Breast epithelium (tissue), 4 donors: Measurements from ENCODE around the gene GTF2E1. TPM values are rescaled to one million over a fixed set of nuclear protein-coding genes. Genes with fewer than 3 reads are reported as not detected.

Experiments used
- DNase-seq, 2 donors: peaks; one replicate each; pipeline ENCODE4 v3.0.0-alpha.2; 2019; ENCODE audit warnings: low spot score in 2 of 2
- H3K27ac ChIP-seq, 2 donors: fragments of 200-600 bp; sonication (generic) in 1 of 2; one replicate each; pipeline ENCODE4 v1.5.1; 2016 to 2019; ENCODE audit warnings: mild to moderate bottlenecking in 1 of 2
- H3K27me3 ChIP-seq, 2 donors: fragments of 200-600 bp; sonication (generic) in 1 of 2; one replicate each; pipeline versions ENCODE4 v1.5.1 to v1.6.0; 2017 to 2019; ENCODE audit warnings: control low read depth in 1 of 2, mild to moderate bottlenecking in 1 of 2
- H3K36me3 ChIP-seq: fragments of 200-600 bp; one replicate; pipeline ENCODE4 v1.5.1; 2019
- H3K4me1 ChIP-seq, 2 donors: fragments of 200-600 bp; sonication (generic); one replicate each; pipeline ENCODE4 v1.5.1; 2016 to 2019; ENCODE audit warnings: control low read depth in 1 of 2
- H3K4me3 ChIP-seq, 3 donors: fragments of 200-600 bp; sonication (generic); 1 replicate in 2 of 3; 2 replicates in 1 of 3; pipeline ENCODE4 v1.5.1; 2016 to 2019; ENCODE audit warnings: mild to moderate bottlenecking in 3 of 3, moderate library complexity in 2 of 3
- H3K9me3 ChIP-seq, 2 donors: fragments of 200-600 bp; sonication (generic) in 1 of 2; one replicate each; pipeline ENCODE4 v1.5.1; 2016 to 2019; ENCODE audit warnings: control low read depth in 1 of 2
- POLR2A ChIP-seq: fragments of 450-650 bp; IDR thresholded peaks from one replicate; pipeline ENCODE4 v1.6.1; 2016; ENCODE audit warnings: antibody characterized with exemption, mild to moderate bottlenecking, moderate library complexity
- POLR2AphosphoS5 ChIP-seq, 3 donors: sonication (generic); formaldehyde crosslinking; IDR thresholded peaks; one replicate each; pipeline ENCODE4 v1.6.1; 2017; ENCODE audit warnings: antibody characterized with exemption in 3 of 3
- intact Hi-C: fragments of 100-400 bp; cut with DNase I; formaldehyde crosslinking; loops from one replicate; pipeline ENCODE4 v1.15.1; 2023; ENCODE audit warnings: low total_unique reads
- total RNA-seq, 3 donors: library from RNA; depleted of rRNA; stranded (reverse); fragments of >200 nt; gene quantifications; one replicate each; pipeline ENCODE4 v1.1.0, GENCODE V29; 2016
- TF ChIP-seq, protein P1 (sequence below), 3 donors: fragments of 450-650 bp; IDR thresholded peaks; one replicate each; pipeline ENCODE4 v1.5.1; 2016 to 2017; ENCODE audit warnings: antibody characterized with exemption in 3 of 3, mild to moderate bottlenecking in 3 of 3, moderate library complexity in 3 of 3

Gene GTF2E1
- total RNA-seq, 3 donors from 2014 or later = 9.9 to 13.4 (median 12.7) TPM

GRCh38 chr3:120821426-120821825 is 78.9 kb downstream of the GTF2E1 start:
- no peaks in the 10 kb centered on the region for H3K9me3 ChIP-seq
- no peak overlapping the region for H3K27ac ChIP-seq
- DNase-seq = no peak
- intact Hi-C loops = no loop called here
- no peak for TF ChIP-seq POLR2A
- TF ChIP-seq, protein P1, sequence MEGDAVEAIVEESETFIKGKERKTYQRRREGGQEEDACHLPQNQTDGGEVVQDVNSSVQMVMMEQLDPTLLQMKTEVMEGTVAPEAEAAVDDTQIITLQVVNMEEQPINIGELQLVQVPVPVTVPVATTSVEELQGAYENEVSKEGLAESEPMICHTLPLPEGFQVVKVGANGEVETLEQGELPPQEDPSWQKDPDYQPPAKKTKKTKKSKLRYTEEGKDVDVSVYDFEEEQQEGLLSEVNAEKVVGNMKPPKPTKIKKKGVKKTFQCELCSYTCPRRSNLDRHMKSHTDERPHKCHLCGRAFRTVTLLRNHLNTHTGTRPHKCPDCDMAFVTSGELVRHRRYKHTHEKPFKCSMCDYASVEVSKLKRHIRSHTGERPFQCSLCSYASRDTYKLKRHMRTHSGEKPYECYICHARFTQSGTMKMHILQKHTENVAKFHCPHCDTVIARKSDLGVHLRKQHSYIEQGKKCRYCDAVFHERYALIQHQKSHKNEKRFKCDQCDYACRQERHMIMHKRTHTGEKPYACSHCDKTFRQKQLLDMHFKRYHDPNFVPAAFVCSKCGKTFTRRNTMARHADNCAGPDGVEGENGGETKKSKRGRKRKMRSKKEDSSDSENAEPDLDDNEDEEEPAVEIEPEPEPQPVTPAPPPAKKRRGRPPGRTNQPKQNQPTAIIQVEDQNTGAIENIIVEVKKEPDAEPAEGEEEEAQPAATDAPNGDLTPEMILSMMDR (IDR thresholded peaks at IDR 0.05) = no peak
- no peak overlapping the region for H3K4me3 ChIP-seq
- H3K27me3 ChIP-seq = no peaks in the 10 kb centered on the region
- no peaks in the 10 kb centered on the region for H3K4me1 ChIP-seq
- H3K36me3 ChIP-seq = no peaks in the 10 kb centered on the region

DNA sequence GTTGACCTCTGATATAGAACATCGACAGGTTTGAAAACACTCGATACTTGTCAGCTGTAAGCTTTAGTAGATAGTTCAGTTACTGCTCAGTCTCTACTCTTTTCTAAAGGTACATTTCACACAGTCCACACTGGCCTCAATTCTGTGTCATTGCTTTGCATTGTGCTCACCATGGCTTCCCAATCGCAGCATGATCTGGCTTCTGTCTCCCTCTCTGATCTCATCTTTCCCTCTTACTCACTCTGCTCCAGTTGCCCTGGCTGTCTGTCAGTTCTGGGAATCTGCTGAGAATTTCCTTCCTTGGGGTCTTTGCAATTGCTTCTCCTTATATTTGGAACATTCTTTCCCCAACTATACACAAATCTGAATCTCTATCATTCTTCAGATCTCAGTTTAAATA is 80.6 kb downstream of the GTF2E1 start:
- Histone ChIP-seq H3K27me3 (no peaks in the 10 kb centered on the region), H3K27ac (no peak overlapping the region), H3K4me1 (no peaks in the 10 kb centered on the region), H3K9me3 (no peaks in the 10 kb centered on the region), H3K36me3 (no peaks in the 10 kb centered on the region), H3K4me3 (no peak overlapping the region)
- TF ChIP-seq POLR2A (no peak), POLR2AphosphoS5 (IDR thresholded peaks at IDR 0.05) (no peak)
- TF ChIP-seq, protein P1 (IDR thresholded peaks at IDR 0.05) = no peak
- intact Hi-C loops = no loop called here
- DNase-seq = no peak

GRCh38 chr3:120824613-120825012 is 82.1 kb downstream of the GTF2E1 start:
- no peak for DNase-seq
- Histone ChIP-seq H3K27me3 (no peaks in the 10 kb centered on the region), H3K9me3 (no peaks in the 10 kb centered on the region), H3K36me3 (no peaks in the 10 kb centered on the region), H3K4me1 (no peaks in the 10 kb centered on the region), H3K4me3 (no peak overlapping the region), H3K27ac (no peak overlapping the region)
- intact Hi-C loops = no loop called here
- TF ChIP-seq POLR2AphosphoS5 (IDR thresholded peaks at IDR 0.05) = no peak
- no peak for TF ChIP-seq POLR2A
- TF ChIP-seq, protein P1 (IDR thresholded peaks at IDR 0.05) = no peak

DNA sequence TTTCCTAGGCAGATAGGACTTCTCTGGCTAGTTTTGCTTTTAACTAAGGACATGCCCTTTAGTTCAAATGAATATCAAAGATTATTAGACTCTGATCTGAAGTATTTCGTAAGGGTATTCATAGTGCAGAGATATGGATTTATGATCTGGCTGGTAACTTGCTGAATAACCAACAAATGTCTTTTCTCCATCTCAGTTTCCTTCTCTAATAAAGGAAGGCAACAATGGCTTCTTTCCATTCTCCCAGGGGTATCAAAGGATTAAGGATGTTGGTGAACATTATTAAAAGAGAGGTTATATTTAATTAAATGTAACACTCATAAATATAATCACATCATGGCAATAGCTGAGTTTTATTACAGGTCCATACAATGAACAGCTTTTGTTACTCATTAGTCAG is 86.3 kb downstream of the GTF2E1 start:
- TF ChIP-seq, protein P1 (IDR thresholded peaks at IDR 0.05) = no peak
- TF ChIP-seq POLR2AphosphoS5 (IDR thresholded peaks at IDR 0.05) = no peak
- TF ChIP-seq POLR2A = no peak
- no peaks in the 10 kb centered on the region for H3K27me3 ChIP-seq
- intact Hi-C loops = no loop called here
- no peaks in the 10 kb centered on the region for H3K36me3 ChIP-seq
- no peaks in the 10 kb centered on the region for H3K4me1 ChIP-seq
- no peak overlapping the region for H3K27ac ChIP-seq
- H3K9me3 ChIP-seq = no peaks in the 10 kb centered on the region
- DNase-seq = no peak
- no peak overlapping the region for H3K4me3 ChIP-seq

- intact Hi-C loops = no loop called here
- no peaks in the 10 kb centered on the region for H3K4me1 ChIP-seq
- H3K9me3 ChIP-seq = no peaks in the 10 kb centered on the region
- H3K27me3 ChIP-seq = no peaks in the 10 kb centered on the region
- H3K36me3 ChIP-seq = no peaks in the 10 kb centered on the region
- DNase-seq = no peak
- no peak overlapping the region for H3K27ac ChIP-seq
- no peak overlapping the region for H3K4me3 ChIP-seq
- TF ChIP-seq POLR2A = no peak
- TF ChIP-seq, protein P1 (IDR thresholded peaks at IDR 0.05) = no peak
- no peak for TF ChIP-seq POLR2AphosphoS5 (IDR thresholded peaks at IDR 0.05)
These were observed 88.5 kb downstream of the GTF2E1 start for GRCh38 chr3:120831066-120831465.

Other genes with a start within 250 kb of the GTF2E1 start
- gene NDUFB4, start 146.4 kb upstream of the GTF2E1 start, total RNA-seq = 100 to 1,000 TPM in 2 of 3 donors, 10 to 100 TPM in 1; 88.4 to 116 (median 106) TPM
- gene HGD, start 60.5 kb upstream of the GTF2E1 start, total RNA-seq = 10 to 100 TPM in 1 of 3 donors, 1 to 10 TPM in 1, not detected in 1; 5.1 to 25.9 TPM
- gene RABL3, start 228 bp upstream of the GTF2E1 start, total RNA-seq = 10 to 100 TPM; 20.6 to 35.4 (median 22.3) TPM
- gene STXBP5L, start 165.5 kb downstream of the GTF2E1 start, total RNA-seq = under 1 TPM in 2 of 3 donors, not detected in 1; 0.29 to 0.33 TPM